ENCODE results near the gene CDK19.
"Not testable (repeated sequence)": the region's sequence is repeated elsewhere in the genome, so short reads cannot be mapped to it uniquely, and the experiment has no call there.

Gene CDK19

DNA sequence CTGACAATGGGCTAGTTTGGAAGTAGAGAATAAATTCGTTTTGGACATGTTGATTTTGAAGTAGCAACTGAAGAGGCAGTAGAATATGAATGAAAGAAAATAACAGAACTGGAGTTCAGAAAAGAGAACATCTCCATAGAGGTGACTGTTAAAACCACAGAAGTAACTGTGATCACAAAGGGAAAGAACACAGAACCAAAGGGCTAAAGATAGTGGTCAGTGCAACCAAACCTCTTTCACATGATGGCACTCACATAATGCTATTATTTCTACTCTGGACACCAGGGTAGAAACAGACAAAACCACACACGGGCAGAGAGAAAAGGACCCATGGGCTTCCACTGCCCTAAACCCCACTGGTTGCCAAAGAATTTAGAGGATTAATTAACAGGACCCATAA lies 58.5 kb downstream of the CDK19 start:
- no peak for DNase-seq

DNA sequence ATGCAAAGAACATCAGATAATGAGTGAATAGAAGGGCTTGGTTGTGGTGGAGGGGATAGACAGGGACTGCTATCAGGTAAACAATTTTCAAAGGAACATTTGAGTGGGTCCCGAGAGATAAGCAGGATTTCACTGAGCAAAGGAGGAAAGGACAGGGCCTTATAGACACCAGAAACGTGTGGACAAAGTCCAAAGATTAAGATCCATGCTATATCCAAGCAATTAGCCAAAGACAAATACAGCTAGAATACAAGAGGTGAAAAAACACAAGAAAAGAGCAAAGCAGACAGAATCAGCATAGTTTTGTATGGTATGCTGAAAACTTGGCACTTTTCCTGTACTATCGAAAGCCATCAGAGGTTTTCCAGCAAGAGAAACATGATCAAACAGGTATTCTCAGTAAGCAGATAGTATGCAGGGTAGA lies 59.8 kb downstream of the CDK19 start:
- DNase-seq: no peak

- not testable (repeated sequence) for DNase-seq
Observed at GRCh38 chr6:110753936-110754668, 61.2 kb downstream of the CDK19 start.

DNA sequence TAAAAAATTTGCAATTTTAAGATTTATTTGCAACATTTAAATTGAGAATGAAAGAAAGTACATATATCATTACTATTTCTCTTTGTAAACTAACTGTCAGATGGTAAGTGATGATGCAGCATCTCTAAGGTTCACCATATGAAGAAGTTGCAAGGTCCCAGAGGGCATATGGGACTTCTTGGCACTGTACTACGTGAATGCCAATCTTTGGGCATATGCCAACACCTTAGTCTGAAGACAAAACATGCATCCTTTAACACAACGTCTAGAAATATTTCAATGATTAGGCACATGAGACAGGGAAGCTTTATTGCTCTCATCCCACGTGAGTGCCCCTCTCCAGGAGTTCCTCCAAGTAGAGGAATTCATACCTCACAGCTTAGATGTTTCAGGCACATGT lies 66.8 kb downstream of the CDK19 start:
- DNase-seq: no peak

DNA sequence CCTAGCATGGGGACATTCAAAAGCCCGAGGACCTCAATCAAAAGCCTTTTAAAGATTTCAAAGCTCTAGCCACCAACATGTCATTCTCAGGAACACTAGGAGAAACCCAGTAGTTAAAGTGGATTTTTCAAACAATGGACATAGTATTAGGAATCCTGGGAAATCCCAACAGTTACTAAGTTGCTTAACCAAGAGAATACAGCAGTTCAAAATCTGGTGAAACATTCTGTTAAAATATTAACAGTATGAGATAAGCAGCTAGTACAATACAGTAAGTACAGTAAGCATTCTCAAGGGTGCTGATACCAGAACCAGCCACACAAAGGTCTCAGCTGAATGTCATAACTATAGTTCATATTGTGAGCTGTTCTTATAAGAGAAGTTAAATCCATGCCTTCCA lies 68.6 kb downstream of the CDK19 start:
- no peak for DNase-seq

GRCh38 chr6:110744991-110745390 lies 70.3 kb downstream of the CDK19 start:
- DNase-seq: no peak

DNA sequence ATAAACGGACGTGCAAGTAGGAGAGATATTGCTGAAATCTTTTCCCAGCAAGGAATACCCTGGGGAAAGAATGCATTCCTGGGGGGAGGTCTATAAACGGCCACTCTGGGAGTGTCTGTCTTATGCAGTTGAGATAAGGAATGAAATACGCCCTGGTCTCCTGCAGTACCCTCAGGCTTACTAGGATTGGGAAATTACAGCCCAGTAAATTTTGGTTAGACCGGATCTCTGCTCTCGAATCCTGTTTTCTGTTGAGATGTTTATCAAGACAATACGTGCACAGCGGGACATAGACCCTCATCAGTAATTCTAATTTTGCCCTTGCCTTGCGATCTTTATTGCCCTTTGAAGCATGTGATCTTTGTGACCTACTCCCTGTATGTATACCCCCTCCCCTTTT lies 72.7 kb downstream of the CDK19 start:
- not testable (repeated sequence) for DNase-seq

- no peak for DNase-seq
Observed at GRCh38 chr6:110741517-110741916, 73.8 kb downstream of the CDK19 start.

DNA sequence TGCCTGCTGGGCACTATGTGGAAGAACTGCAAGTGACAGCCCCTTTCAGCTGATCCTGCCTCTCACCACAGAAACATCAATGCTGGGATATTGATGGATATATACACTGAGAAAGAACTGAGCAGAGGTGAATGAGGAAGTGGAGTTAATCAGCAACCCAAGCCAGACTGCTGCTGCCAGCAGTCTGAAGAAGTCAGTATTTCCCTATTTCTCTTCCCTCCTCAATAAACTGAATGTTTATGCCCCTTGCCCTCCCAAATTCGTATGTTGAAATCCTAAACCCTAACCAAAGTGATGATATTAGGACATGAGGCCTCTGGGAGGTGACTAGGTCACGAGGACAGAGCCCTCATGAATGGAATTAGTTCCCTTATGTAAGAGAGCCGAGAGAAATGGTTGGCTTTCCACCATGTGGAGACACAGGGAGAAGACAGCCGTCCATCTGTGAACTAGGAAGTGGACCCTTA lies 76.3 kb downstream of the CDK19 start:
- no peak for DNase-seq

DNA sequence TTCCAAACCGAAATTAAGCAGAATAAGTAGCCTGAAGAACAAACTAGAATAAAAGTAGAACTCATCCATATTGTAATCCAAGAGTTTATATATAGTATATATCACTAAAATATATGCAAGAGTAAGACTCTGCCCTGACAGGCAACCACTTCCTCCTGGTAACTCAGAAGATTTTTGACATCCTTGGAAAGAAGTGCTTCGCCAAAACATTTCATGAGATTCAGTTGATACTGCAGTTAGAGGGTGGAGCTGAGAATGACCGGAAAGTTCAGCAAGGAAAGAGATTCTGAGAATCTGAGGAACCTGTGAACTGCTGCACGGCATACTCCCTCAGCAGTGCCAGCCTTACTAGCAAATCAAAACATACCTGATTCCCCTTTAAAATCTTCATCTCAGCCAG lies 79.6 kb downstream of the CDK19 start:
- no peak for DNase-seq

DNA sequence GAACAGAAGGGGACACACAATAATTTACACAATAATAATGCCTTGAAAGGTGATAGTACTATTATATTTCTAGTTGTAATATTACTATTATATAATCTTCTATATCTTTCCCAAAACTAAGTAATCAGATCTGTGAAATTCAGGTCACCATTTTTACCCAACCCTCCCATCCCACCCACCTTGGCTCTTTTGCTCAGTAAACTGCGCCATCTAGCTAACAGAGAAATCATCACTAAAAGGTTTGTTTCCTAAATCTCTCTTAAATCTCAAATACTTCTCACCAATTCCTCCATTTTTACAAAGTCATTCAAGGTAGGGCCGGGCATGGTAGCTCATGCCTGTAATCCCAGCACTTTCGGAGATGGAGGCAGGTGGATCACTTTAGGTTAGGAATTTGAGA lies 83.4 kb downstream of the CDK19 start:
- DNase-seq: no peak

DNA sequence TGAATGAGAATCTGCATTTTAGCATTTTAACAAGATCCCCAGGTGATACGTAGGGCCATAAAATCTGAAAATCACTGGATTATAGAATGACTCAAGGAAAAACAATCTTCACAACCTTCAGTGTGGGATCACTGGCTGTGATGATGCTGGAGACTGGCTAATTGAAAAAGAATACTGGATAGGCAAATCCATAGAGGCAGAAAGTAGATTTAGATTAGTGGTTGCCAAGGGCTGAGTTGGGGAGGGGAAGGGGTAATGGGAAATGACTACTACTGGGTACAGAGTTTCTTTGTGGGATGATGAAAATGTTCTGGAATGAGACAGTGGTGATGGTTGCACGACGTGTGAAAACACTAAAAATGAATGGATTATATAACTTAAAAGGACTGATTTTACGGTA lies 84.1 kb downstream of the CDK19 start:
- no peak for DNase-seq

GRCh38 chr6:110728501-110728900 lies 86.8 kb downstream of the CDK19 start:
- DNase-seq: no peak

DNA sequence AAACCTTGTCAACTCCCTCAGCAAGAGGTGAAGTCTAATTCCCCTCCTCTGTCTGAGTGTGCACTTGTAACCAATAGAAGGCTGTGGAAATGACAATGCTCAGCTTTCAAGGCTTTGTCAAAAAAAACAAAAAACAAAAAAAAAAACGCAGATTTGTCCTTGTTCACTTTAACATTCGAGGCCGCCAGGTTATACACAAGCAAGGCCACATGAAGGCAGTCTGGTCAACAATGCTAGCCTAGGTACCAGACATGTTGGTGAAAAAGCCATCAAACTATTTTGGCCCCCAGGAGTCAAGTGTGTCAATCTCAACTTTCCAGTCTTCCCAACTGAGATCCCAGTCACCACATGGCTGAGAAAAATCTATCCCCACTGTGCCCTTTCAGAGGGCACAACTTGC lies 92.3 kb downstream of the CDK19 start:
- no peak for DNase-seq

DNA sequence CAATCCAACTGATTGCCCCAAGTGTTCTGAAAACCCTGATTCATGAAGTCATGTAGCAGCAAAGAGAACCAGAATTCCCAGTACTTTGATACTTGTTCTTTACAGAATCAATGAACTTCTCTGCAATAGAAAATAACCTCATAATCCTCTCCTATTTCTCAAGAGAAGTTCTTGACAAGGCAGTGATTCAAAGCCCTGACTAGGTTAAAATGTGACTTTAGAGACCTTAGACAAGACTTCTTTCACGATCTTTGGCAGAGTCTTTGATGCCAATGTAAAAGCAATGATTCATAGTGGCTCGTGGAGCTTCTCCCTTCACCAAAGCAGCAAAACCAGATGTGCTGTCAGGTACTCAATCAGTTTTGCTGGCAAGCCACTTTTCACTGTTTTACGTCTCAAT lies 95.2 kb downstream of the CDK19 start:
- DNase-seq: no peak

DNA sequence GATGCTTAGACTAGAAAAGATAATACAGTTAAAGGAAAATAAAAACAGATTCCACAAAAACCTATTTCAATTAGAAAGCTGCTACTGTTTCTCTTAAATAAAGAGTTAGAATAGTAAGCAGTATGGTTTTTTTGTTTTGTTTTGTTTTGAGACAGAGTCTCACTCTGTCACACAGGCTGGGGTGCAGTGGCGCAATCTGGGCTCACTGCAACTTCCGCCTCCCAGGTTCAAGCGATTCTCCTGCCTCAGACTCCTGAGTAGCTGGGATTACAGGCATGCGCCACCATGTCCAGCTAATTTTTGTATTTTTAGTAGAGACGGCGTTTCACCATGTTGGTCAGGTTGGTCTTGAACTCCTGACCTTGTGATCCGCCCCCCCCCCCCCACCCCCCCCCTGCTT lies 95.7 kb downstream of the CDK19 start:
- DNase-seq: not testable (repeated sequence)

DNA sequence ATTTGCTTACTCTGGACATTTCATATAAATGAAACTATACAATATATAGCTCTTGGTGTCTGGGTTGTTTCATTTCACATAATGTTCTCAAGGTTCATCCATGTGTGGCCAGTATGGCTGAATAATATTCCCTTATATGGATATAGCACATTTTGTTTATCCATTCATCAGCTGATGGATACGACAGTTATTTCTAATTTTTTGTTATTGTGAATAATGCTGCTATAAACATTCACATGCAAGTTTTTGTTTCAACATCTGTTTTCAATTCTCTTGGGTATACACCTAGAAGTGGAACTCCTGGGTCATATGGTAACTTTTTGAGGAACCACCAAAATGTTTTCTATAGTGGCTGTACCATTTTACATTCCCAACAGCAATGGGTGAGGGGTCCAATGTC lies 101.1 kb downstream of the CDK19 start:
- no peak for DNase-seq

GRCh38 chr6:110712238-110712637 lies 103.0 kb downstream of the CDK19 start:
- DNase-seq: no peak

- no peak for DNase-seq
Observed at GRCh38 chr6:110710115-110710514, 105.2 kb downstream of the CDK19 start.

DNA sequence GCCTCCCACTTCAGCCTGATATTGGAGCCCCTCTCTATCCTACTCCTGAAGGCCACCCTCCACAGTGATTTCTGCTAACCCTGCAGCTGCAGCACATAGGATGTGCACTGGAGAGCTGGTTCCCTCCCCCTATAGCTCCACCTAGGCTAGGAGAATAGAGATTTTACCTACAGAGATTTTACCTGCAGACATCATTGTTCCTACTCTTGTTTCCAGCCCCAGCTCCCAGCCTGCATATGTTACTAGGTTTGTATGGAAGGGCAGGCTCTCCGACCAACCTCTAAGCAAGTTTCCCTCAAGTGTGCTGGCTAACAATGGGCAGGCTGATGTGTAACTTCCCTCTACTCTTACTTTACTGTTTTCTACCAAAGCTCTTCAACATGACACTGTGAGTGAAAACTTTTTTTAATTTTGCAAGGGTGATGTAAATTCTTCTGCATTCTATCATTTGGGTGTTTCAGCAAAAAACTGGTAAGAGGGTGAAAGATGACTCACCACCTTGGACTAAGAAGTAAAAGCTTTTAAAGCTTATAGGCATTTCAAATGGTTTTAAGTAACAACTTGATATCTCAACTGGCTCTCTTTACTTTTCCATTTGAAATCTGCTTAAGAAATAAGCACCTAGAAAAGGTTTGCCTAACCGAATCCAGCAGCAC lies 106.8 kb downstream of the CDK19 start:
- no peak for DNase-seq

GRCh38 chr6:110705543-110705942 lies 109.7 kb downstream of the CDK19 start:
- no peak for DNase-seq

- no peak for DNase-seq
Observed at GRCh38 chr6:110703906-110704594, 111.2 kb downstream of the CDK19 start.

DNA sequence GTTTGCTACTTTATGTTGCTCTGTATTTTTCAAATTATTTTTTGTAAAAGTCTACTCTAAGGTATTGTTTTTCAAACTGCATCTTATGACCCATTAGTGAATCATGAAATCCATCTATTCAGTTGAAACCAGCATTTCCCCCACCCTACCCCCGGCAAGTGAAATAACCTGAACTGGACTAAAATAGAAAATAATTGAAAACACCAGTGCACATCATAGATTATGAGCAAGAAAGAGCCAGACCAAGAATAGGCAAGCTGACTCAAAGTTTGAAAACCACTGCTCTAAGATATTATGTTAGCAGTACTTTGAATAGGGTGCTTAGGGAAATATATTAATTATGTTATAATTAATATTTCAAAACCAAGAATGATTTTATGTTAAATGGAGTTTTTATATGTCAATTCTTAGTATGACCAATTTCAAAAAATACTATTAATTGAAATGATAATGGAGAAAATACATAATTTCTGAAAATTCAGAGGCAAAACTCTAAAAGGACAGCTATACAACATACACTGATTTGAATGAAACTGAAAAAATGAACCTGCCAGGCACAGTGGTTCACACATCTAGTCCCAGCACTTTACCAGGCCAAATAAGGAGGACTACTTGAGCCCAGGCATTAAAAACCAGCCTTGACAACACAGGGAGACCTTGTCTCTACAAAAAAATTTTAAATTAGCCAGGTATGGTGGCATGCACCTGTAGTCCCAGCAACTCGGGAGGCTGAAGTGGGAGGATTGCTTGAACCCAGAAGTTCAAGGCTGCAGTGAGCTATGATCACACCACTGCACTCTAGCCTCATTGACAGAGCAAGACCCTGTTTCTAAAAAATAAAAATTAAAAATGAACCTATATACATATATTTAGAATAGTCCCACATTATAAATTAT lies 112.0 kb downstream of the CDK19 start:
- no peak for DNase-seq
